ENCODE results near the gene ZFP64. TPM values are rescaled to one million over a fixed set of nuclear protein-coding genes. Genes with fewer than 3 reads are reported as not detected.
"Not testable (repeated sequence)": the region's sequence is repeated elsewhere in the genome, so short reads cannot be mapped to it uniquely, and the experiment has no call there.

ZFP64 gene
- total RNA-seq, 2 experiments from 2014 or later = 11.6 to 14.2 TPM

- H3K36me3 Mint-ChIP-seq (ENCODE audit: low read depth) = no peaks in the 10 kb centered on the region
- DNase-seq = no peak
- no peaks in the 10 kb centered on the region for H3K9me3 Mint-ChIP-seq
- no peak for TF ChIP-seq CTCF (IDR thresholded peaks at IDR 0.05)
- H3K4me3 Mint-ChIP-seq = no peak overlapping the region
- ChIA-PET POLR2A (interaction anchor here (0.7 kb wide), 1 partner anchor 27 kb away, joined by 3 read pairs; no protein-coding TSS in a partner anchor), CTCF (interaction anchor here (1.0 kb wide), 1 partner anchor 78 kb away, joined by 4 read pairs; no protein-coding TSS in a partner anchor)
- no peaks in the 10 kb centered on the region for H3K4me1 Mint-ChIP-seq (ENCODE audit: low read depth)
- no peak overlapping the region for H3K27ac Mint-ChIP-seq
- peaks cover 1% of the 10 kb centered on the region for H3K27me3 Mint-ChIP-seq
- intact Hi-C loops (cut with micrococcal nuclease) = no loop called here
- no peak for ATAC-seq
These were observed 42.9 kb upstream of the ZFP64 start for GRCh38 chr20:52234302-52235045.

- no peak for TF ChIP-seq CTCF (IDR thresholded peaks at IDR 0.05)
- CTCF ChIA-PET = interaction anchor here (1.0 kb wide), 1 partner anchor 14 kb away, joined by 5 read pairs; no protein-coding TSS in a partner anchor
- H3K36me3 Mint-ChIP-seq (ENCODE audit: low read depth) = no peaks in the 10 kb centered on the region
These were observed 39.7 kb upstream of the ZFP64 start for GRCh38 chr20:52231230-52231746.

GRCh38 chr20:52230409-52230808 is 38.8 kb upstream of the ZFP64 start:
- DNase-seq (no peak), ATAC-seq (no peak)
- intact Hi-C loops (cut with micrococcal nuclease) = no loop called here
- Mint-ChIP-seq H3K4me1 (ENCODE audit: low read depth) (no peaks in the 10 kb centered on the region), H3K27ac (no peak overlapping the region), H3K4me3 (no peak overlapping the region), H3K9me3 (no peaks in the 10 kb centered on the region), H3K27me3 (peaks cover 4% of the 10 kb centered on the region), H3K36me3 (ENCODE audit: low read depth) (no peaks in the 10 kb centered on the region)
- POLR2A ChIA-PET = no interaction called here
- CTCF ChIA-PET = interaction anchor here (0.8 to 1.0 kb wide), 2 partner anchors 15 to 38 kb away, joined by 3 to 5 read pairs; partner anchors contain the start of gene ZFP64
- TF ChIP-seq CTCF (IDR thresholded peaks at IDR 0.05) = no peak

More at GRCh38 chr20:52231230-52231746, 39.7 kb upstream of the ZFP64 start:
- Mint-ChIP-seq H3K27me3 (peaks cover 4% of the 10 kb centered on the region), H3K4me1 (ENCODE audit: low read depth) (no peaks in the 10 kb centered on the region), H3K9me3 (no peaks in the 10 kb centered on the region), H3K4me3 (no peak overlapping the region), H3K27ac (no peak overlapping the region)
- intact Hi-C loops (cut with micrococcal nuclease) = no loop called here
- no peak for ATAC-seq
- DNase-seq = no peak
- POLR2A ChIA-PET = no interaction called here

GRCh38 chr20:52229346-52229745 is 37.8 kb upstream of the ZFP64 start:
- DNase-seq; H3K4me1 Mint-ChIP-seq (ENCODE audit: low read depth); CTCF ChIA-PET; H3K4me3 Mint-ChIP-seq; intact Hi-C loops (cut with micrococcal nuclease); H3K27ac Mint-ChIP-seq; H3K36me3 Mint-ChIP-seq (ENCODE audit: low read depth); H3K27me3 Mint-ChIP-seq; H3K9me3 Mint-ChIP-seq; POLR2A ChIA-PET; ATAC-seq: not testable (repeated sequence)

- Mint-ChIP-seq H3K4me1 (ENCODE audit: low read depth) (no peaks in the 10 kb centered on the region), H3K36me3 (ENCODE audit: low read depth) (peaks cover 4% of the 10 kb centered on the region), H3K4me3 (no peak overlapping the region), H3K27me3 (peaks cover 6% of the 10 kb centered on the region), H3K9me3 (peaks cover 5% of the 10 kb centered on the region), H3K27ac (no peak overlapping the region)
- intact Hi-C loops (cut with micrococcal nuclease) = no loop called here
- TF ChIP-seq CTCF (IDR thresholded peaks at IDR 0.05) = no peak
- CTCF ChIA-PET = interaction anchor here (1.2 kb wide), 1 partner anchor 98 kb away, joined by 3 read pairs; no protein-coding TSS in a partner anchor
- ATAC-seq (no peak), DNase-seq (no peak)
- POLR2A ChIA-PET = no interaction called here
These were observed 34.8 kb upstream of the ZFP64 start for GRCh38 chr20:52226370-52226769.

Measured in activated CD8-positive, alpha-beta T cell treated with anti-CD3 and anti-CD28 coated beads for 36 hours (primary cell).